NCI-H1048 (cell line): ENCODE results near the gene TMX4.

ENCODE experiments used
- DNase-seq: peaks from one replicate; lab custom pipeline; 2025; lab: John Stamatoyannopoulos, UW

TMX4 gene

DNA sequence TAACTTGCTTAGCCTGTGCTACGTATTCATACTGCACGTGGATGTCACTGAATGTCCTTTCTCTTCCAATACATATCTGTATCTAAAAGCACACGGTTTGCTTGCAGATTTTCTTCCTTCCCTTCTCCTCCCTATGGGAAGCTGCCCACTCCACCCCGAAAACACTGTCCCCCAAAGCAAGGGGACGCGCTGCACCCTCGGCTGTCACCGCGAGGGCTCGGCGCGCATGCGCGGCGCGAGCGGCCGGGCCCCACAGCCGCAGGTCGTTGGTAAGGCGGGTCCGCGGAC is 659 bp downstream of the TMX4 start:
- no peak for DNase-seq

DNA sequence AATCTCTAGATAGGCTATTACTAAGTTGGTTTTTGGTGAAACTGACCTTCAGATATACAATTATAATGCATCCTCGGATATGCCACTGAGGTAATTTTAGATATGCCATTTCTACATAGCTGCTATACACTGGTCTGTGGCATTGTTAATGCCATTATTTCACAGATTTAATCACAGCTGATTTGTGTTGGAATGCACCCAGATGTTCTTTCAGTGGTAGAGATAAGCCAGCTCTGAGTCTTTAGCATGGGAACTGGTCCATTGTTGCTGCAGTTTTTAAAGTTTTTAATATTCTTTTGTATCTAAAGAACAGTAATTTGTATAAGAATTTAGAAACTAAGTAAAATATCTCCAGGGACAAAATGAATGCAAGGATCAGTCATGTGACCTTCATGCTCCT is 6.8 kb downstream of the TMX4 start:
- DNase-seq: no peak

DNA sequence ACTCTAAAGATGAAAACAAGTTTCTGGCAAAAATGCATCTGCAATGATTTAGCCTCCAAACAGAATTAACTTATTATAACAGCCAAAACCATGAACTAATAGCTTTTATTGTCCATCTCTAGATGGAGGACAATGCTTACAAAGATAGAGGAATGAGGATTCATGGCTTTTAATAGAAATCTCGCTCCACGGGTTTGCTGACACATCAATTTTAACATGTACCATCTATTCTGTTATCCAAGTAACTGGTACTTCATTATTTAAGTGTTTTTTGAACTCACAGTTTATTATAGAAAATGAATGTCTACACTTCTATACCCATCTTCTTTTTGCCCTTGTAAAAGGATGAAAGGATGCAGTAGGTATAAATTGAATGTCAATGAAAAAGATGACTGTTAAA is 10.8 kb downstream of the TMX4 start:
- DNase-seq: no peak

DNA sequence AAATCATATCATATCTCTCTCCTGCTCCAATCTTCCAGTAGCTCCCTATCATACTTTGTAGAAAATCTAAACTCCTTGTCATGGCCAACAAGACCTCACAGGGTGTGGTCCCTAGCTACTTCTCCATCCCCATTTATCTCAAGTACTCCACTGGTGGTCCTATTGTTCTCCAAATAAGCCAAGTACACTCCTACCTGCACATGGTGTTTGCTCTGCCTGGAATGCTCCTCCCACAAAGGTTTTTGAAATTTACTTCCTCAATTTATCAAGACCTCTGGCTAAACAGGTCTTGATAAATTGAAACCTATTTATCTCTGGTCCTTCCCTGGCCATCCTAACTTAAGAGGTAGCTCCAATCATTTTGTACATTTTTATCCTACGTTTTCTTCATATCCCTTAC is 12.1 kb downstream of the TMX4 start:
- no peak for DNase-seq

DNA sequence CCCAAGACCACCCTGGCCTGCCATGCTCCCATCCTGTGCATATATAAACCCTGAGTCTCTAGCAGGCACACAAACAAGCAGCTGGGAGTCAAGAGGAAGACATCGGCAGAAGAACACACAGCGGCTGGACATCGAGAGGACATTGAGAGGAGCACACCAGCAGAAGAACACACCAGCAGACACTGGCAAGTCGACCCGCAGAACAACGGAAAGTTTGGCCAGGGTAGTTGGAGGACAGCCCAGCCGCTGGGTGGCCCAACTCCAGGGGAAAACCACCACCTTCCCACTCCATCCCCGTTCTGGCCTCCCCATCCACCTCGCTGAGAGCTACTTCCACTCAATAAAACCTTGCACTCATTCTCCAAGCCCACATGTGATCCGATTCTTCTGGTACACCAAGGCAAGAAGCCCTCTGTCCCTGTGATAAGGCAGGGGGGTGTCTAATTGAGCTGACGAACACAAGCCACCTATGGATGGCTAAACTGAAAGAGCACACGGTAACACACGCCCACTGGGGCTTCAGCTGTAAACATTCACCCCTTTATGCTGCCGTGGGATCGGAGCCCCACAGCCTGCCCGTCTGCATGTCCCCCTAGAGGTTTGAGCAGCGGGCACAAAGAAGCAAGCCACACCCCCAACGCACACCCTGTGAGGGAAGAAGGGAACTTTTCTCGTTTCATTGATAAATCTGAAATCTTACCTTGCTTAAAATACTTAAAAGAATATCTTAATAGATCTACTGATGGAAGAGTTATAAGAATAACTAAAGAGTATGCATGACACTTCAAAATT is 13.8 kb downstream of the TMX4 start:
- DNase-seq: no peak

DNA sequence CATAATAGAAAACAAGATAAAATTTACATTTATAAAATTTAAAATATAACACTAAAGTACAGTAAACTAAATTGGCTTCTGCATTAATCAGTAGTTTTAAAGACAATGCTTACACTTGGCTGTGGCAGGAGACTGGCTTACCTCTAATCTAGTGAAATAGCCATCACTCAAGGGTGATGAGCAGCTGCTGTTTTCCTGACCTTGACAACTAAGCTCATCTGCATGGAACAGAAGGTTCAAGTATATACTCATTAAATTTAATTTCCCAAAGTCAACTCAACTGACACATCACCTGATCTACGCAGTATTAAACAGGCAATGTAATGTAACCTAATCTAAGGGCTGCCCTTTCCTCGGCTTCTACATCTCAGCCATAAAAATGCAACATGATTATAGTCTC is 14.5 kb downstream of the TMX4 start:
- no peak for DNase-seq

DNA sequence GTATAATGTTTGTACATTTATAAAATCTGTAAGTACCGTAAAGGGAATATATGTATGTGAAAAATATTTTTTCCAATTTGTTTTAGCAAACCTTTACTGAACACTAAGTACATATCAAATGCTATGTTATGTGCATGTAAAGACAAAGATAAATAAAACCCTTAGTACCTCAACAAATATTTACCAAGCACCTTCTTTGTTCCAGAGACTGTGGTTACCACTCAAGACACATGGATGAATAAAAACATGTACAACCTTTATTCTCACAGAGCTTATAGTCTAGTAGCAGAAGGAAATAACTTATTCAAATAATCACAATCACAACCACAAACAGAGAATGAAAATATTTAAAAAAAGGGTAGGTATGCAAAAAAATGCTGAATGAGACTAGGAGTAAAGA is 17.5 kb downstream of the TMX4 start:
- no peak for DNase-seq

DNA sequence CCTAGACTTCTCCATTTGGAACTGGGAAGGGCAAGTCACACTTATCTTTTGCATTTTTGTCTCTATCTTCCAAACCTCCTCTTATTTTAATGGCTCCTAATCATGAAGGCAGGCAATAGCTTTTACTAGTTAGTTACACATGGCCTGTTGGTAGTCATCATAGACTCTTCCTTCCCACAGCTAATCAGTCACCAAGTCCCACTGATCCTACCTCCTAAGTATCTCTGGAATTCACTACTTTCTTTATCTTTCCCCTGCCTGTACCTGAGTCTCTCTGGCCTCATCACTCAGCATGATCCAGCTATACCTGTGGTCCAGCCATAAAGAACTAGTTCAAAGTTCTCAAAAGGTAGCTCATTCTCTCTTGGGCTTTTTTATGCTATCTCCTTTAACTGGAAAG is 18.8 kb downstream of the TMX4 start:
- DNase-seq: no peak

DNA sequence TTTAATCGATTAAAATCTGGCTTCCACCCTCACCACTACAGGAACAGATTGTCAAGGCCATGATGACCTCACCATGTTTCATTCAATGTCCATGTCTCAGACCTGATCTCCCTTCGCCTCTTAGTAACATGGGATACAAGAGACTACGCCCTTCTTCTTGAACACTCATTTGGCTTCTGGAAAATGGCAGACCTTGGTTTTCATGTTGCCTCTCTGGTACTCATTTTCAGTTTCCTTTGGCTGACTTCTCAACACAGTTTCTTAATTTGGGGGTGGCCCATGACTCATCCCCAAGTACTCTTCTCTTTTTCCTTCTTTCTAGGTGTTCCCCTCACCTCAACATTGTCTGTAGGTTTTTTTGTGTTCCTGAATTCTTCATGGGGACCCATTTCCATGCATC is 22.7 kb downstream of the TMX4 start:
- DNase-seq: no peak

DNA sequence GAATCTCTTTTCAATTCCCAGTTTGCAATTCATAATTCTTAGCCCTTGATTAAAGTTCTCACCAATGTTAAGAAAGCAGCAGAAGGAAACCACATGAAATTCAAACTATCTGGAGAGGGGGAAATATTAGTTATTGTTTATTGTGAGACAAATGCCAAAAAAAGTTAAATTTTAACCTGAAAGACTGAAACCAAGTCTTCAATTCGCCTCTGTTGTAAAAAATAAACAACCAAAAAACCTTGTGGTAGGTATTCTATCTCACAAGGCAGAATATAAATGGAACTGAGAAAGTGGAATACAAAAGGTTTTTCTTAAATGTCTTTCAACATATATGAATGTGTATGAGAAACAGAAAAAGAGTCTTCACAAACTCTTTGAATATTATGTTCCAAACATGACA is 24.8 kb downstream of the TMX4 start:
- DNase-seq: no peak

DNA sequence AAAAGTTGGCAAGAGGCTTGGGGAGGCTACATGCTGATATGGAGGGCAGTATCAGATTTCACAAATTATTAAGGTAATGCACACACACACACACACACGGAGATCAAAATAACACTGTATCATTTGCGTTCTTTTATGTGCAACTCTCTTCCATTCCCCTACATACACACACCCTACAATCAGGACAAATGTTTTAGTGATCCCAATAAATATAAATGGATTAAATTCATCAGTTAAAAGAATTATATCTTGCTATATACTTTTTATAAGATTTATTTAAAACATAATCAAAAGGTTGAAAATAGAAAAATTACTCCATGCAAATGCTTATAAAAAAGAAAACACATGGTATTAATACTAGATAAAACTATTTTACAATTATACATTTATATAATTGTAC is 25.9 kb downstream of the TMX4 start:
- DNase-seq: no peak

DNA sequence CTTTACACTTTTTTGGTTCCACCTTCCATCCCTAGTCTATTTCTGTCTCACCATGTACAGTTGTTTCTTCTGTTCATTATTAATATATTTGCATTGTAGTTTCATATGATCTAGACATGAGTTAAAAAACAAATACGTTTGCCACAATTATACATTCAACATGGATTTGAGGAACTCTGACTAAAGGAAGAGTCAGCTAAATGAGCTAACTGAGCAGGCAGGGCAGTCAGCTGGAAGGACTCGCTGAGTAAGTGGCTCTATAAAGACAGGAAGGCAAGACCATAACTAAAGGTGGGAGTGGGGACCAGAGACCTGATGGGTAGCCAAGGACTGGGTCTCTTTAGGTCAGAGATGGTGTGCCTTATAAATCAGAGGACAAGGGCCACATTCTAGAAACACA is 26.3 kb downstream of the TMX4 start:
- DNase-seq: no peak

DNA sequence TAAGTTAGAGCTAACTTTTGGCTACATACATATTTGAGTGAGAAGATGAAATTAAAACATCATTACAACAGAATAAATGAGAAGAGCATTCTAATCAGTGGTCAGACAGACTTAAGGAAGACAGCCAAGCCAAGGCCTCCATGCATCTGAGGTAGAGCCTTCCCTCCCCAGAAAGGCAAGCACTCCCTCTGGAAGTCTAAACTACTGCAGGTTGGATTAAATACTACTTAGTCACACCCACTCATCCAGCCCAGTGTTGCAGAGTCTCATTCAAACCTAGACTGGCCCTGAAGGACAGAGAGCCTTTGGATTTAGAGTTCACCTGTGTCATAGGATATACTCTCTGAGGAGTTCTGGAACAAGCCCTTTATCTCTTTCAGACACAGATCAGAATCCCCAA is 29.2 kb downstream of the TMX4 start:
- no peak for DNase-seq

DNA sequence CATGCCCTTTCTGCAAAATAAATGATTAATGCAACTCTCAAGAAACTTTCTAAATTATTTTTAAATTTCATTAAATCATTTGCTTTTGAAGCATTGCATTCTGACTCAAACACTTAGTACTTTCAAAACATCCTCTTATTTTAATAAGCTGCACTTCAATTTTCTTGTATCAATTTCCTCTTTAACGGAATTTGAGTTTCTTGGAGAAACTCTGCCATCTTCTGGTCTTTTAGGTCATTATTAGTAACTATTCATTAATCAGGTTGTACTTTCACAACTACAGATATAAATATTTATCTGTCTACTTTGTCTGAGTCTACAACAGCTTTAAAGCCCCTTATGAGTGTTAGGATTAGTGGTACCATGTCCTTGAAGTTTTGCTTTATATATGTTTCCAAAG is 30.2 kb downstream of the TMX4 start:
- no peak for DNase-seq

DNA sequence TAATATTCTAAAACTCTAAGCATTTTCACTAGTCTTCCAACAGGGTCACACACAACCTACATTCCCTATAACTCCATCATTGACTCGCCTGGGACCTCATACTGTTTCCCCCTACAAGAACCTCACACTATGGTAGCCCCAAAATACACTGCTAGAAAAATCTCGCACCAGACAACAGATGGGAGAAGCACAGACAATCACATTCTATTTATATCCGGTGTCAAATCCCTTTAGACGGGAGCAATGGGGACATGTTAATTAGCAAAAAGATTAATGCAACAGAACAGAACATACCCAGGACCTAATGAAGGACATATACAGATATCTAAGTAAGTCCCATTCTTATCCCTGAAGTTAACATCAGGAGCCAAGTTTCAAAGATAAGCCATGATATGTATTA is 33.6 kb downstream of the TMX4 start:
- no peak for DNase-seq

DNA sequence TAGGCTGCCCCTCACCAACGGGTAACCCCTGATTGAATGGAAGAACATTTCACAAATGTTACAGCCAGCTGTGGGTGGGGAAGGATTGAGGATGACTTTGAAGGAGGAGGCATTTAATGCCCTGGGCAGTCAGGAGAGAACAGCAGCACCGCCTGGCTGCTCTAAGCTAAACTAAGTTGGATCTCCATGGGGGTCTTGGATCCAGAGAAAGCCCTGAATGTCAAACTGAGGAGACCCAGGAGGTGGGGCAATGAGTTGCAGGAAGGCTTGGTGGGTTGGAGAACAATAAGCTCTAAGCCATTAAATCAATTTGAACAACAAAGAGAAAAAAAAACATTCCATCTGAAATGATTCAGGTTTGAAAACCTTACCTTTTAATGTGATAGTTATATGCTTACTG is 35.4 kb downstream of the TMX4 start:
- DNase-seq: no peak

DNA sequence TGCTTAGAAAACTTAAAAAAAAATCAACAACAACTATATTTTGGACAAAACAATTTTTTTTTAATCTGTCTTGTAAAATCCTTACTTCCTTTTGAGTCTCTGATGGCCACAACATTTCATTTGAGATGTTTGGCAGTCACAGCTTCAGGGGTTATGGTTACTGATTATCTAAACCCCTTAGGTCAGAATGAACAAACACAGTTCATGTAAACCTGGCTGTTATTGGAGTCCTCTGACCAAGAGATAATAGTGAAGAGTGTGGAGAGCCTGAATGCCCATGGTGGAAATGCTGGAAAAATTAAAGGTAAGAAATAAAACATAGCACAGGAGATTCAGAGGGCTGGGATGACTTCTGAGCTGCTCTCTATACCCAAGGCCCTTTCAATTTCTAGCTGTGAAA is 38.2 kb downstream of the TMX4 start:
- DNase-seq: no peak

DNA sequence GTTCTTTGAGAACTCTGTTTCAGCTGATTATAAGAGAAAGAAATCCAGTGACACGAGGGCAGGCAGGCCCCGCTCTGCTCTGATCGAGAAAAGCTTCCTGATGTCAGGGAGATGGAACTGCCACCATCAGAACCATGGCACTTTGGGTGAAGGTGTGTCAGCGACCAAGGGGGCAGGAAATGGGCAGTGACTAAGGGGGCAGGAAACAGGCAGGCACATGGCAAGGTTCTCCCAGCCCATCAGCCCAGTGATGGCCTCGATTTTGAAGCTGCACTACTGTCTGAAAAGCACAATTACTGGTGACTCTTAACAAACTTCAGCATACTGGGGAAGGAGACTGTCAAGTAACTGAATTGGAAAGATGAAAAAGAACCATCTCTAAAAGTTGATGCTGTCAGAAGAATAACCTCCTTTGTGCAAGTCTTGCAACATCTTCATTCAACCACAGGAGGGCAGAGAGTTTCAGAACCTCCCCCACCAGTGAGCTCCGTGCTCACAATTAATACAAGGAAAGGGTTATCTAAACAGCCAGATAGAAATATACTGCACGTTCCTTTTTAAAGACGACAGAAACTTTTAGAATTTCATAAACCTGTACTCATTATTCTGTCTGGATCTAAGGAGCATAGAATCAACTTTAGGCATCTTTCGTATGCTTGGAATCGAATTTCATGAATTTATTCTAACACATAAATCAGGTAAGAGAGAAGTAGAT is 39.1 kb downstream of the TMX4 start:
- DNase-seq: no peak

DNA sequence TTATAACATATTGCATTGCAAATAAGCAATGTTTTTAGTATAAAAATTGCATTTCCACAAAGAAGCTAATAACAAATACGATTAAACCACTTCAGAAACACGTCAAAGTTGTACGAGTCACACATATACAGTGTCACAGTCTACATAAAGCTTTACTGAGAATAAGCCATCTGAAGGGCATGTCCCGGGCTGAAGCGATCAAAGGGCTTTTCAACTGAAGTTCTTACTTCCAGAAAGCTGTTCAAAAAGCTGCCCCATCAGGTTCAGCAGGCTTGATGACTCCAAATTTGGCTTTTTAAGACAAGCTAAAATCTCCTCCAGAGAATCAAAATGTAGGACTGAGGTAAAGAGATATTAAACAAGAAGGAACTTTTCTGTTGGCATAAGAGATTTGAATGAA is 41.9 kb downstream of the TMX4 start:
- DNase-seq: no peak

DNA sequence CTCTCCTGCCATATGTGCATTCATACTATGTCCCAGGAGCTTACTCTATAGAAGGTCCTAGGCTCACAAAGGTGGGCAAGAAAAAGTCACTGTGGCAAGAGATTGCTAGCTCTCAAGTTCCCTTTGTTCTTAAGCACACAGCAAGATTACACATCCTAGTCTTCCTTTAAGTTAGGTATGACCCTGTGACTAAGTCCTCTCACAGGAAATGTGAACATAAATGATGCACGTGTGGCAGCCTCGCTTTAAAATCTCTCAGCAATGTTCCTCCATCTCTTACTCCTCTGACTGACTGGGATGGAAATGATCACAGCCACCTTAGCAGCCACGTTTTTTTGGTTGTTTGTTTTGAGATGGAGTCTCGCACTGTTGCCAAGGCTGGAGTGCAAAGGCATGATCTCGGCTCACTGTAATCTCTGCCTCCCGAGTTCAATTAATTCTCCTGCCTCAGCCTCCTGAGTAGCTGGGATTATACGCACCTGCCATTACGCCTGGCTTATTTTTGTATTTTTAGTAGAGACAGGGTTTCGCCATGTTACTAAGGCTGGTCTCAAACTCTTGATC is 43.6 kb downstream of the TMX4 start:
- no peak for DNase-seq

DNA sequence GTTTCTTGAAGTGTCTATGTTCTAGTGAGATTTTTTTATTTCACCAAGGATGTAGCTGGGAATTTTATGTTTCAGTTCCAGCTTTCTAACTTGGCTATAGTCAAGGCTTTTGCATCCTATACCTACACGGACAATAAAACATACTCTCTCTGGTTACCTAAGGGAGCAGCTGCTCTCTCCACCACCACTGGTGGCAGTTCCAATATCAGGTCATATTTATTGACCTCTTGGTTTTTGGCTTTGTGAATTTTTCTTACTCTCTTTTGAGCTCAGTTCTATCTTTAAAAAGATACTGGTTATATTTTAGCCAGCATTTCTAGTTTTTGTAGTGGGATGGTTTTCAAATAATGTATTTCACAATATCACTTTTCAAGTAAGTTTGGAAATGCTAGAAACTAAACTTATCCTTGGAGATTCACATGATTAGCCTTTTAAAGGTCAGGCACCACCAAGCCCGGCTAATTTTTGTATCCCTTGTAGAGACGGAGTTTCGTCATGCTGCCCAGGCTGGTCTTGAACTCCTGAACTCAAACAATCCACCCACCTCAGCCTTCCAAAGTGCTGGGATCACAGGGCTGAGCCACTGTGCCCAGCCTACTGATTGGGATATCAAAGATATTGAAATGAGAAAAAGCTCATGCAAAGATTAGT is 44.7 kb downstream of the TMX4 start:
- DNase-seq: no peak

DNA sequence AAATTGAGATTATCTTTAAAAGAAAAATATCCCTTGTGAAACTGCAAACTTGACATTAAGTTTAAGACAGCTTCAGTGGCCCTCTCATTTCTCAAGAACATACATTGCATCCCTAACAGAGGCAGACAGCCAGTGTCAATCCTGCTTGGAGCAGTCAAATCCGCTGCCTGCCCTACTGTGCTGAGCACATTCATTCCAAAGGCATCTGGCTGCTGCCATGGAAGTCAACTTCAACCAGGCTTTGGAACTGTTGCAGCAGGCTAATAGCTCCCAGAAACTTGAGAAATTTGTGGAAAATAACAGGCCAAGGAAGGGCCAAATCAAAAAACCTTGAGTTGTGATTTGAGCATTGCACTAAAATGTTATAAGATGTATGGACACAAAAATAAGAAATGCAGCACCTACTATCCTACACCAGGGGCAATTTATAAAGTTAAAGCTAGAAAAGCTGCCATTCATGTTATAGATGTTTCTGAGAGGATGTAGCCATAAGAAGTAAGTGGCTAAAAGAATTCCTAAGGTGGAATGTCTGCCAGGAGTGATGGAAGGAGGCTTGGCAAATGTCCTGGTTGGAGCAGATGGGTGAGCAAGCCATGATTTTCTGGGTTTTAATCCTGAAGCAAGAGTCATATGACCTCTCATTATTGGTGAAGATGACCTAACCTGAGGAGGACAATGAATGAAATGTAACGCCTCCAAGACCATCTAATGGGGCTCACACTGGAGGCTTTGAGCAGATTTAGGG is 47.9 kb downstream of the TMX4 start:
- DNase-seq: no peak
